SK-N-SH (cell line): ENCODE data around the gene SLC9A5. TPM values are rescaled to one million over a fixed set of nuclear protein-coding genes. Genes with fewer than 3 reads are reported as not detected.

Source experiments
- CTCF ChIA-PET: fragments of 300-600, 350-600 bp; formaldehyde crosslinking; extraction: SDS; loops from one replicate; lab custom pipeline; 2021; lab: Yijun Ruan, JAX
- POLR2A ChIA-PET: fragments of 350-600 bp; sonication (Branson Sonifier 250); formaldehyde crosslinking; extraction: SDS; loops from one replicate; lab custom pipeline; 2020; ENCODE audit warnings: antibody characterized with exemption, inconsistent platforms; lab: Yijun Ruan, JAX
- DNase-seq: peaks from one replicate; pipeline ENCODE4 v3.0.0; 2012
- H2AFZ ChIP-seq: fragments of 200-600 bp; sonication (generic); 2 replicates; pipeline ENCODE4 v1.8.1; 2016; ENCODE audit warnings: antibody characterized with exemption, mild to moderate bottlenecking, low read depth
- H3F3A ChIP-seq: fragments of 200-600 bp; sonication (generic); replicated peaks from 2 replicates; pipeline ENCODE3; 2016; ENCODE audit warnings: antibody characterized with exemption, mild to moderate bottlenecking; ENCODE audit not compliant: insufficient read depth
- H3K27ac ChIP-seq, 2 experiments: fragments of 200-500 bp in 1 of 2; fragments of 200-600 bp in 1 of 2; sonication (Bioruptor generic) in 1 of 2; sonication (generic), shearing (Covaris generic) in 1 of 2; 2 replicates each; pipeline versions ENCODE4 v1.5.1 to v1.6.1; 2014 to 2016; ENCODE audit warnings: low read depth in 2 of 2, inconsistent platforms in 1 of 2, low read length in 1 of 2, mild to moderate bottlenecking in 1 of 2, mixed read lengths in 1 of 2
- H3K27me3 ChIP-seq: fragments of 200-600 bp; sonication (generic), shearing (Covaris generic); 2 replicates; pipeline ENCODE4 v1.6.1; 2016; ENCODE audit warnings: mixed run types; ENCODE audit not compliant: insufficient read depth
- H3K36me3 ChIP-seq, 2 experiments: fragments of 200-500 bp in 1 of 2; fragments of 200-600 bp in 1 of 2; sonication (Bioruptor generic) in 1 of 2; sonication (generic) in 1 of 2; replicated peaks in 1 of 2; 2 replicates each; pipeline versions ENCODE3 to v1.5.1; 2014 to 2016; ENCODE audit warnings: low read length in 1 of 2, mild to moderate bottlenecking in 1 of 2; ENCODE audit not compliant: insufficient read depth in 2 of 2, control insufficient read depth in 1 of 2
- H3K4me1 ChIP-seq, 2 experiments: fragments of 200-500 bp in 1 of 2; fragments of 200-600 bp in 1 of 2; sonication (Bioruptor generic) in 1 of 2; sonication (generic), shearing (Covaris generic) in 1 of 2; 2 replicates each; pipeline versions ENCODE4 v1.5.1 to v1.6.1; 2014 to 2016; ENCODE audit warnings: low read depth in 1 of 2, low read length in 1 of 2, mixed run types in 1 of 2; ENCODE audit not compliant: insufficient read depth in 2 of 2, control insufficient read depth in 1 of 2
- H3K4me2 ChIP-seq: fragments of 200-600 bp; sonication (generic), shearing (Covaris generic); 2 replicates; pipeline ENCODE4 v1.6.1; 2017; ENCODE audit warnings: mixed run types
- H3K4me3 ChIP-seq, 2 experiments: fragments of 200-500 bp in 1 of 2; fragments of 200-600 bp in 1 of 2; sonication (Bioruptor generic) in 1 of 2; sonication (generic), shearing (Covaris generic) in 1 of 2; 2 replicates each; pipeline versions ENCODE4 v1.5.1 to v1.8.1; 2014 to 2016; ENCODE audit warnings: low read depth in 2 of 2, inconsistent platforms in 1 of 2, low read length in 1 of 2, mild to moderate bottlenecking in 1 of 2, mixed read lengths in 1 of 2, moderate library complexity in 1 of 2
- H3K79me2 ChIP-seq: fragments of 200-600 bp; sonication (generic); 2 replicates; pipeline ENCODE4 v1.8.1; 2017; ENCODE audit warnings: mild to moderate bottlenecking; ENCODE audit not compliant: insufficient read depth
- H3K9ac ChIP-seq: fragments of 200-600 bp; sonication (generic); 2 replicates; pipeline ENCODE4 v1.6.1; 2017; ENCODE audit warnings: mixed run types
- H3K9me2 ChIP-seq: fragments of 200-600 bp; sonication (generic); 2 replicates; pipeline ENCODE4 v1.6.1; 2017; ENCODE audit warnings: mixed run types
- H3K9me3 ChIP-seq: fragments of 200-600 bp; sonication (generic); 2 replicates; pipeline ENCODE4 v1.6.1; 2017; ENCODE audit warnings: mixed run types, mild to moderate bottlenecking, moderate library complexity
- H4K20me1 ChIP-seq: fragments of 200-600 bp; sonication (generic); 2 replicates; pipeline ENCODE4 v1.6.1; 2017; ENCODE audit warnings: mild to moderate bottlenecking, mixed run types; ENCODE audit not compliant: insufficient read depth
- CHD2 ChIP-seq: fragments of 150-350 bp; IDR thresholded peaks from 2 replicates; pipeline ENCODE4 v1.6.1; 2018; ENCODE audit warnings: low read length; ENCODE audit not compliant: partially characterized antibody
- EZH2phosphoT487 ChIP-seq: fragments of 200-600 bp; sonication (generic); IDR thresholded peaks from 2 replicates; pipeline ENCODE4 v1.6.1; 2017; ENCODE audit warnings: low read depth, mixed run types, mild to moderate bottlenecking, antibody characterized with exemption, moderate library complexity, borderline replicate concordance
- FOSL2 ChIP-seq: IDR thresholded peaks from 2 replicates; pipeline ENCODE4 v1.4.0; 2012; ENCODE audit warnings: low read depth, mild to moderate bottlenecking, moderate library complexity, borderline replicate concordance
- GABPA ChIP-seq: IDR thresholded peaks from 2 replicates; pipeline ENCODE4 v1.4.0; 2012; ENCODE audit warnings: low read depth, mild to moderate bottlenecking
- GATA2 ChIP-seq: sonication (generic); formaldehyde crosslinking; IDR thresholded peaks from 2 replicates; pipeline ENCODE4 v1.5.0; 2020; ENCODE audit warnings: mild to moderate bottlenecking, missing genetic modification reagents
- JUND ChIP-seq: IDR thresholded peaks from 2 replicates; pipeline ENCODE4 v1.4.0; 2012
- MEF2A ChIP-seq: IDR thresholded peaks from 2 replicates; pipeline ENCODE4 v1.4.0; 2012; ENCODE audit warnings: low read depth, borderline replicate concordance
- MXI1 ChIP-seq: IDR thresholded peaks from 2 replicates; pipeline ENCODE4 v1.6.1; 2012; ENCODE audit warnings: mild to moderate bottlenecking, low read depth, low read length, improper control_type of control experiment
- NFIC ChIP-seq: IDR thresholded peaks from 2 replicates; pipeline ENCODE4 v1.4.0; 2012; ENCODE audit warnings: borderline replicate concordance
- RCOR1 ChIP-seq: fragments of 150-350 bp; IDR thresholded peaks from 2 replicates; pipeline ENCODE4 v1.6.1; 2017; ENCODE audit warnings: antibody characterized with exemption, low read length
- RFX5 ChIP-seq: IDR thresholded peaks from 2 replicates; pipeline ENCODE4 v1.6.1; 2012; ENCODE audit warnings: mild to moderate bottlenecking, improper control_type of control experiment, low read length
- RXRA ChIP-seq: IDR thresholded peaks from 2 replicates; pipeline ENCODE4 v1.4.0; 2012; ENCODE audit warnings: low read depth, mild to moderate bottlenecking, borderline replicate concordance
- TCF12 ChIP-seq: IDR thresholded peaks from 2 replicates; pipeline ENCODE4 v1.4.0; 2012
- YY1 ChIP-seq: IDR thresholded peaks from 2 replicates; pipeline ENCODE4 v1.4.0; 2012; ENCODE audit warnings: low read depth, mild to moderate bottlenecking
- WGBS: methylation state at CpG from one replicate; pipeline ENCODE4 v1.1.6; 2017; ENCODE audit warnings: low lambda C conversion rate; 5-methylcytosine and 5-hydroxymethylcytosine counted together
- polyA plus RNA-seq, 3 experiments: library from polyadenylated mRNA; depleted of rRNA; stranded (reverse); fragments of >200 nt; gene quantifications; 2 replicates each; pipeline ENCODE4 v1.2.3, GENCODE V29; 2012
- TF ChIP-seq, protein P1 (sequence below): IDR thresholded peaks from 2 replicates; pipeline ENCODE4; 2012
- TF ChIP-seq, protein P2 (sequence below): fragments of 150-350 bp; IDR thresholded peaks from 2 replicates; pipeline ENCODE4 v1.6.1; 2017; ENCODE audit warnings: antibody characterized with exemption, low read length, low read depth, borderline replicate concordance
- TF ChIP-seq, protein P3 (sequence below): IDR thresholded peaks from 2 replicates; pipeline ENCODE4 v1.6.1; 2012; ENCODE audit warnings: mild to moderate bottlenecking, low read depth, low read length, moderate library complexity
- TF ChIP-seq, protein P4 (sequence below): fragments of 150-350 bp; IDR thresholded peaks from 2 replicates; pipeline ENCODE4 v1.6.1; 2016; ENCODE audit warnings: mild to moderate bottlenecking, low read depth, low read length
- TF ChIP-seq, protein P5 (sequence below): IDR thresholded peaks from 2 replicates; pipeline ENCODE4 v1.4.0; 2012; ENCODE audit warnings: low read depth, borderline replicate concordance
- TF ChIP-seq, protein P6 (sequence below): IDR thresholded peaks from 2 replicates; pipeline ENCODE4 v1.4.0; 2012; ENCODE audit warnings: low read depth

SLC9A5 gene
- polyA plus RNA-seq, 1 of the 3 experiments (the other 2 are of a cell fraction) = 4.1 TPM

DNA sequence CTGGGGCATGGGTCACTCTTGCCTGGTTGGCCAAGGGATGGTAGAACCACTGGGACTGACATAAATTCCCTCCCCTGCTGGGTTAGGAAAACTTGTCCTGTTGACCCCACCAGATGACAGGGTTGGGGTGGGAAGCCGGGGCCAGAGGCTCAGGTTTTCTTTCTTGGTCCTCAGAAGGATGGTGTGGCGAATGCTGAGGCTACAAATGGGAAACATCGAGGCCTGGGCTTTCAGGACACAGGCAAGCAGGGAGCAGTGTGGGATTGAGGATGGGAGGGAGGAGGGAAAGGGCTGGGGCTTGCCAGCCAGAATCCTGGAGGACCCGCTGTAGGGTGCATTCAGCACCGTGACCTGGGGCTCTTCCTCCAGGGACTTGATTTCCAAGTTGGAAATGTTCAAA, 16.1 kb downstream of the SLC9A5 start (continued):
- no peak for TF ChIP-seq MEF2A
- TF ChIP-seq, all 33 proteins: peak for 0

DNA sequence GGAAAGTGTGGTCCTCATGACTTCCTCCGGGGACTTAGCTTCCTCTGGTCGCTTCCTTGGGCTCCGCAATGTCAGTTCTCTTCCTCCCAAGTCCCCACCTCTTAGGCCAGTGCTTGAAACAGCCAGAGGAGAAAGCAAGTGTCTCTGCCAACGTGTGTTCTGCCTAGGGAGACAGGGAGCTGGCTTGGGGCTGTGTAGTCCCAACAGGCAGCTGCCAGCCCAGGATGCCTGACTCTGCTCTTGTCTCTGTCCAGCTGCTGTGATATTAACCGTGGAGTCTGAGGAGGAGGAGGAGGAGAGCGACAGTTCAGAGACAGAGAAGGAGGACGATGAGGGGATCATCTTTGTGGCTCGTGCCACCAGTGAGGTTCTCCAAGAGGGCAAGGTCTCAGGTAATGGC, 17.1 kb downstream of the SLC9A5 start:
- no peak for DNase-seq
- Histone ChIP-seq H3K9me3 (no peaks in the 10 kb centered on the region), H4K20me1 (no peaks in the 10 kb centered on the region), H3K4me2 (no peak overlapping the region), H3K4me1 (peaks cover 3 to 7% of the 10 kb centered on the region in 2 experiments; a peak in 2 of 4 replicates), H3K36me3 (no peaks in the 10 kb centered on the region), H3F3A (peaks cover 21% of the 10 kb centered on the region), H3K79me2 (no peaks in the 10 kb centered on the region), H3K9me2 (no peaks in the 10 kb centered on the region), H3K27me3 (no peaks in the 10 kb centered on the region), H3K27ac (no peak overlapping the region), H3K9ac (no peak overlapping the region), H3K4me3 (no peak overlapping the region), H2AFZ (no peak overlapping the region)
- ChIA-PET POLR2A (interaction anchor here (1.1 kb wide), 1 partner anchor 9 kb away, joined by 3 read pairs; no protein-coding TSS in a partner anchor), CTCF (interaction anchor here (1.2 to 1.9 kb wide), 4 partner anchors 13 to 68 kb away, joined by 3 to 10 read pairs (median 4); partner anchors contain the start of gene FHOD1)
- no peak for TF ChIP-seq RFX5
- no peak for TF ChIP-seq CHD2
- TF ChIP-seq MXI1 = no peak
- TF ChIP-seq YY1 = no peak
- TF ChIP-seq, protein P1, sequence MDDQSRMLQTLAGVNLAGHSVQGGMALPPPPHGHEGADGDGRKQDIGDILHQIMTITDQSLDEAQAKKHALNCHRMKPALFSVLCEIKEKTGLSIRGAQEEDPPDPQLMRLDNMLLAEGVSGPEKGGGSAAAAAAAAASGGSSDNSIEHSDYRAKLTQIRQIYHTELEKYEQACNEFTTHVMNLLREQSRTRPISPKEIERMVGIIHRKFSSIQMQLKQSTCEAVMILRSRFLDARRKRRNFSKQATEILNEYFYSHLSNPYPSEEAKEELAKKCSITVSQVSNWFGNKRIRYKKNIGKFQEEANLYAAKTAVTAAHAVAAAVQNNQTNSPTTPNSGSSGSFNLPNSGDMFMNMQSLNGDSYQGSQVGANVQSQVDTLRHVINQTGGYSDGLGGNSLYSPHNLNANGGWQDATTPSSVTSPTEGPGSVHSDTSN = no peak
- TF ChIP-seq, protein P2, sequence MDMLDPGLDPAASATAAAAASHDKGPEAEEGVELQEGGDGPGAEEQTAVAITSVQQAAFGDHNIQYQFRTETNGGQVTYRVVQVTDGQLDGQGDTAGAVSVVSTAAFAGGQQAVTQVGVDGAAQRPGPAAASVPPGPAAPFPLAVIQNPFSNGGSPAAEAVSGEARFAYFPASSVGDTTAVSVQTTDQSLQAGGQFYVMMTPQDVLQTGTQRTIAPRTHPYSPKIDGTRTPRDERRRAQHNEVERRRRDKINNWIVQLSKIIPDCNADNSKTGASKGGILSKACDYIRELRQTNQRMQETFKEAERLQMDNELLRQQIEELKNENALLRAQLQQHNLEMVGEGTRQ = no peak
- TF ChIP-seq EZH2phosphoT487 = no peak
- no peak for TF ChIP-seq GATA2 (CRISPR knock-in tag)
- TF ChIP-seq, protein P3, sequence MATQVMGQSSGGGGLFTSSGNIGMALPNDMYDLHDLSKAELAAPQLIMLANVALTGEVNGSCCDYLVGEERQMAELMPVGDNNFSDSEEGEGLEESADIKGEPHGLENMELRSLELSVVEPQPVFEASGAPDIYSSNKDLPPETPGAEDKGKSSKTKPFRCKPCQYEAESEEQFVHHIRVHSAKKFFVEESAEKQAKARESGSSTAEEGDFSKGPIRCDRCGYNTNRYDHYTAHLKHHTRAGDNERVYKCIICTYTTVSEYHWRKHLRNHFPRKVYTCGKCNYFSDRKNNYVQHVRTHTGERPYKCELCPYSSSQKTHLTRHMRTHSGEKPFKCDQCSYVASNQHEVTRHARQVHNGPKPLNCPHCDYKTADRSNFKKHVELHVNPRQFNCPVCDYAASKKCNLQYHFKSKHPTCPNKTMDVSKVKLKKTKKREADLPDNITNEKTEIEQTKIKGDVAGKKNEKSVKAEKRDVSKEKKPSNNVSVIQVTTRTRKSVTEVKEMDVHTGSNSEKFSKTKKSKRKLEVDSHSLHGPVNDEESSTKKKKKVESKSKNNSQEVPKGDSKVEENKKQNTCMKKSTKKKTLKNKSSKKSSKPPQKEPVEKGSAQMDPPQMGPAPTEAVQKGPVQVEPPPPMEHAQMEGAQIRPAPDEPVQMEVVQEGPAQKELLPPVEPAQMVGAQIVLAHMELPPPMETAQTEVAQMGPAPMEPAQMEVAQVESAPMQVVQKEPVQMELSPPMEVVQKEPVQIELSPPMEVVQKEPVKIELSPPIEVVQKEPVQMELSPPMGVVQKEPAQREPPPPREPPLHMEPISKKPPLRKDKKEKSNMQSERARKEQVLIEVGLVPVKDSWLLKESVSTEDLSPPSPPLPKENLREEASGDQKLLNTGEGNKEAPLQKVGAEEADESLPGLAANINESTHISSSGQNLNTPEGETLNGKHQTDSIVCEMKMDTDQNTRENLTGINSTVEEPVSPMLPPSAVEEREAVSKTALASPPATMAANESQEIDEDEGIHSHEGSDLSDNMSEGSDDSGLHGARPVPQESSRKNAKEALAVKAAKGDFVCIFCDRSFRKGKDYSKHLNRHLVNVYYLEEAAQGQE = no peak
- TF ChIP-seq JUND = no peak
- TF ChIP-seq, protein P4, sequence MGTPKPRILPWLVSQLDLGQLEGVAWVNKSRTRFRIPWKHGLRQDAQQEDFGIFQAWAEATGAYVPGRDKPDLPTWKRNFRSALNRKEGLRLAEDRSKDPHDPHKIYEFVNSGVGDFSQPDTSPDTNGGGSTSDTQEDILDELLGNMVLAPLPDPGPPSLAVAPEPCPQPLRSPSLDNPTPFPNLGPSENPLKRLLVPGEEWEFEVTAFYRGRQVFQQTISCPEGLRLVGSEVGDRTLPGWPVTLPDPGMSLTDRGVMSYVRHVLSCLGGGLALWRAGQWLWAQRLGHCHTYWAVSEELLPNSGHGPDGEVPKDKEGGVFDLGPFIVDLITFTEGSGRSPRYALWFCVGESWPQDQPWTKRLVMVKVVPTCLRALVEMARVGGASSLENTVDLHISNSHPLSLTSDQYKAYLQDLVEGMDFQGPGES = no peak
- no peak for TF ChIP-seq RCOR1
- TF ChIP-seq MEF2A = no peak
- no peak for TF ChIP-seq TCF12
- TF ChIP-seq, protein P5, sequence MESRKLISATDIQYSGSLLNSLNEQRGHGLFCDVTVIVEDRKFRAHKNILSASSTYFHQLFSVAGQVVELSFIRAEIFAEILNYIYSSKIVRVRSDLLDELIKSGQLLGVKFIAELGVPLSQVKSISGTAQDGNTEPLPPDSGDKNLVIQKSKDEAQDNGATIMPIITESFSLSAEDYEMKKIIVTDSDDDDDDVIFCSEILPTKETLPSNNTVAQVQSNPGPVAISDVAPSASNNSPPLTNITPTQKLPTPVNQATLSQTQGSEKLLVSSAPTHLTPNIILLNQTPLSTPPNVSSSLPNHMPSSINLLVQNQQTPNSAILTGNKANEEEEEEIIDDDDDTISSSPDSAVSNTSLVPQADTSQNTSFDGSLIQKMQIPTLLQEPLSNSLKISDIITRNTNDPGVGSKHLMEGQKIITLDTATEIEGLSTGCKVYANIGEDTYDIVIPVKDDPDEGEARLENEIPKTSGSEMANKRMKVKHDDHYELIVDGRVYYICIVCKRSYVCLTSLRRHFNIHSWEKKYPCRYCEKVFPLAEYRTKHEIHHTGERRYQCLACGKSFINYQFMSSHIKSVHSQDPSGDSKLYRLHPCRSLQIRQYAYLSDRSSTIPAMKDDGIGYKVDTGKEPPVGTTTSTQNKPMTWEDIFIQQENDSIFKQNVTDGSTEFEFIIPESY = no peak
- no peak for TF ChIP-seq GABPA
- no peak for TF ChIP-seq NFIC
- TF ChIP-seq, protein P6, sequence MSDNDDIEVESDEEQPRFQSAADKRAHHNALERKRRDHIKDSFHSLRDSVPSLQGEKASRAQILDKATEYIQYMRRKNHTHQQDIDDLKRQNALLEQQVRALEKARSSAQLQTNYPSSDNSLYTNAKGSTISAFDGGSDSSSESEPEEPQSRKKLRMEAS = no peak
- TF ChIP-seq RXRA = no peak
- TF ChIP-seq FOSL2 = no peak
- 84% methylated on average over 7 of the region's 8 CpGs for WGBS
